Cardiac muscle cell (in vitro differentiated cells and primary cell): ENCODE data around the gene MME. TPM values are rescaled to one million over a fixed set of nuclear protein-coding genes. Genes with fewer than 3 reads are reported as not detected.
"Not testable (repeated sequence)": the region's sequence is repeated elsewhere in the genome, so short reads cannot be mapped to it uniquely, and the experiment has no call there.

ENCODE experiments used
- DNase-seq, 2 donors: peaks; one replicate each; pipeline versions ENCODE4 v3.0.0 to v3.0.0-alpha.2; 2010 to 2017; ENCODE audit warnings: low read depth in 1 of 2, low spot score in 1 of 2
- H3K27ac ChIP-seq: fragments of 200-600 bp; sonication (generic); 2 replicates; pipeline ENCODE4 v1.5.1; 2016
- H3K27me3 ChIP-seq: fragments of 200-600 bp; sonication (generic); 2 replicates; pipeline ENCODE4 v1.6.0; 2016; ENCODE audit warnings: control low read depth
- H3K36me3 ChIP-seq: fragments of 200-600 bp; sonication (generic); 2 replicates; pipeline ENCODE4 v1.5.1; 2016; ENCODE audit warnings: control low read depth
- H3K4me1 ChIP-seq: fragments of 200-600 bp; sonication (generic); 2 replicates; pipeline ENCODE4 v1.8.1; 2017; ENCODE audit warnings: low read depth, mild to moderate bottlenecking, mixed run types
- H3K4me3 ChIP-seq: fragments of 200-600 bp; sonication (generic); 2 replicates; pipeline ENCODE4 v1.5.1; 2016; ENCODE audit warnings: mild to moderate bottlenecking
- H3K9me3 ChIP-seq: fragments of 200-600 bp; sonication (generic); 2 replicates; pipeline ENCODE4 v1.5.1; 2017; ENCODE audit warnings: low read depth, mild to moderate bottlenecking, control low read depth
- polyA plus RNA-seq: library from polyadenylated mRNA; unstranded; fragments of >200 nt; fragmentation: Nextera tagmentation; extraction: Ambion mirVana; gene quantifications from 2 replicates; pipeline ENCODE4 v1.2.1, GENCODE V29; 2016
- total RNA-seq: library from RNA; depleted of rRNA; stranded (reverse); fragments of >200 nt; gene quantifications from 2 replicates; pipeline ENCODE4 v1.2.3, GENCODE V29; 2016
- TF ChIP-seq, protein P1 (sequence below): IDR thresholded peaks from 2 replicates; pipeline ENCODE4 v1.5.1; 2012; ENCODE audit warnings: low read depth, mild to moderate bottlenecking, low read length

MME gene
- total and polyA plus RNA-seq, 2 experiments from 2014 or later: 1.0 to 2.4 TPM

DNA sequence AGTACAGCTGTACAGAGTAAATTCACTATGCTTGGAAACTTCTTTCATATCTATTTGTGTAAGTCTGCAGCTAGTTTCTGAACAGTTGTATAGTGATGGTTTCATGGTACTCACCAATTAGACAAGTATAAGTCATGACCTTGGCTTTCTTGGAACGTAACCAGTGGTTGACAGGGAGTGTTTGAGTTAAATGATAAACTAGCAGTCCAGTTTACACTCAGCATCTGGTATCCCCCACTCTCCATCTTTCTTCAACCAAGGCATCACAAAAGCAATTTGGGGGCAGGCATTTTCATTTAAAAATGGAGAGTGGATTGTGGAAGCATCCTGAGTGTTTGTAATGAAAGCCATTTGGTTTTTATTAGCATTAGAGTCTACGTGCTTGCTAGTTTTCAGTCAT, 26.0 kb downstream of the MME start:
- no peak overlapping the region for H3K4me3 ChIP-seq
- DNase-seq: no peak
- H3K27me3 ChIP-seq: no peaks in the 10 kb centered on the region
- no peaks in the 10 kb centered on the region for H3K4me1 ChIP-seq
- TF ChIP-seq, protein P1, sequence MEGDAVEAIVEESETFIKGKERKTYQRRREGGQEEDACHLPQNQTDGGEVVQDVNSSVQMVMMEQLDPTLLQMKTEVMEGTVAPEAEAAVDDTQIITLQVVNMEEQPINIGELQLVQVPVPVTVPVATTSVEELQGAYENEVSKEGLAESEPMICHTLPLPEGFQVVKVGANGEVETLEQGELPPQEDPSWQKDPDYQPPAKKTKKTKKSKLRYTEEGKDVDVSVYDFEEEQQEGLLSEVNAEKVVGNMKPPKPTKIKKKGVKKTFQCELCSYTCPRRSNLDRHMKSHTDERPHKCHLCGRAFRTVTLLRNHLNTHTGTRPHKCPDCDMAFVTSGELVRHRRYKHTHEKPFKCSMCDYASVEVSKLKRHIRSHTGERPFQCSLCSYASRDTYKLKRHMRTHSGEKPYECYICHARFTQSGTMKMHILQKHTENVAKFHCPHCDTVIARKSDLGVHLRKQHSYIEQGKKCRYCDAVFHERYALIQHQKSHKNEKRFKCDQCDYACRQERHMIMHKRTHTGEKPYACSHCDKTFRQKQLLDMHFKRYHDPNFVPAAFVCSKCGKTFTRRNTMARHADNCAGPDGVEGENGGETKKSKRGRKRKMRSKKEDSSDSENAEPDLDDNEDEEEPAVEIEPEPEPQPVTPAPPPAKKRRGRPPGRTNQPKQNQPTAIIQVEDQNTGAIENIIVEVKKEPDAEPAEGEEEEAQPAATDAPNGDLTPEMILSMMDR: no peak
- H3K36me3 ChIP-seq: no peaks in the 10 kb centered on the region
- no peaks in the 10 kb centered on the region for H3K9me3 ChIP-seq
- no peak overlapping the region for H3K27ac ChIP-seq

DNA sequence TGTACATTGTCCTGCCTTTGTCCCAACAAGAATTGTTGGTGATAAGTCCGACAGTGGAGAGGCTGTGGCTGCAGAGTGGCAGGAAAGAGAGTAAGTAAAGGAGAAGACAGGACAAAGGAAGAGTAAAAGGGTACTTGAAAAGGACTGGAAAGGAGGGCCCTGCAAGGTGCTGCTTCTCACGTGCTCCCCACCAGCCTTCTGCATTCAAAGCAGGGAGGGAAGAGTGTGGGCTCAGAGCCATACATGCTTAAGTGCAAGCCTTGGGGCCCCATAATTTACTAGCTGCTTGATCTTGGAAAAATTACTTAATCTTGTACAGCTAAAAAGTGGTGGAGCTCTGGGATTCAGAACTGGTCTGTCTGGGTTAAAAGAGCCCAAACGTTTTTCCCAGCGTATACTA, 29.9 kb downstream of the MME start:
- H3K4me1 ChIP-seq: no peaks in the 10 kb centered on the region
- H3K4me3 ChIP-seq: no peak overlapping the region
- TF ChIP-seq, protein P1: no peak
- H3K27me3 ChIP-seq: no peaks in the 10 kb centered on the region
- H3K27ac ChIP-seq: no peak overlapping the region
- DNase-seq: no peak
- H3K9me3 ChIP-seq: no peaks in the 10 kb centered on the region
- H3K36me3 ChIP-seq: no peaks in the 10 kb centered on the region

DNA sequence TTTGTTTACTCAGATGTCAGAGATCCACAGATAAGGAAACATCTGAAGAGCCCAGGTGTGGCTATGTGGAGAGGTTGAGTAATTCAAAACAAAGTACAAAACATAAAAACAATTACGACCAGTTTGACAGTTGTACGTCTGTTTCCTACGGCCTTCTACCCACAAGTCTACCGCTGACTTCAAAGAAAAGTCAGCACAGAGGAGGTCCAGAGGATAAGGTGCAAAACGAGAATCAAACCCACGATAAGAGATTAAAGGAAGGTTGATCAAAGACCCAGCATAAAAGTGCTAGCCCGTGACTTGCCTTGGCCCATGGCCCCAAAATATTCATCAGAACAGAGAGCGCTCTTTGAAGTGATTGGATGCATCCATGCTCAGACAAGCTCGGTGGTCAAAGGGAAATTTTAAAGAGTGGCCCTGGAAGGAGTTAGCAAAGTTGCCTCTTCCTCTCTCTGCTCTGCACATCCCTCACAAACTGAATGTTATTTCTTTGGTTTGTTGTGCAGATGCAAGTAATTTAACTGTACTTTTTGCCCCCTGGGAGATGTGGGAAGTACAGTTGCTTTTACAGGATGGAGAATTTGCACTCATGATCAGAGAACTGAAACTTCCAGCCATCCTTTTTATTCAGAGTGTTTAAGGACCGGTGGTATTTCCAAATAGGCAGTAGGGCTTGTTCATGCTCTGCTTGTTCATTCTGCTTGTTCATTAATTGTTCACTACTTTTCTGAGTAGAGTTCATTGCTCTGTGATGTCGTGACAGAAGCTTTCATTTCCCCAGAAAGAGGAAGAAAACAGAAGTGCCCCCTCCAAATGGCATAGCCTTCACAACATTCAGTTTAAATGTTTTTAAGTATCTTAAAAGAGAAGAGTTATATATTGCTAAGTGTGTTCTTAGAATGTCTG, 31.1 kb downstream of the MME start:
- no peaks in the 10 kb centered on the region for H3K4me1 ChIP-seq
- no peak overlapping the region for H3K4me3 ChIP-seq
- no peak overlapping the region for H3K27ac ChIP-seq
- no peaks in the 10 kb centered on the region for H3K36me3 ChIP-seq
- no peaks in the 10 kb centered on the region for H3K27me3 ChIP-seq
- TF ChIP-seq, protein P1: no peak
- no peak for DNase-seq
- H3K9me3 ChIP-seq: no peaks in the 10 kb centered on the region

DNA sequence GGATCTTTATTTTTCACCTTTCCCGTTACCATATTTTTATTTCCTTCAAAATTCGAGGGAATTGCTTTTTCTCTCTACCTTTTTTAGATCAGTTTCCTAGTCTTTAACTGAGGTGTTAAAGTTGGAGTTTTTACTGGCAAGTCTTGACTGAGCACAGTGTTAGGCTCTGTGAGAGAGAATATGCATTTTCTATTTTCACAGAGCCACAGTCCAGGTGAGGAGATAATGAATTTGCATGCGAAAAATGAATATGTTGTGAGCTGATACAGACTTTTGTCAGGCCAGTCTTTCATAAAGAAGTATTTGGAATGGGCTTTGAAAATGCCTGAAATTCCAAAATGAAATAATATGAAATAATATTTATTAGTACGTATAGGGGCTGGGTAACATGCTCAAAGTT, 31.9 kb downstream of the MME start:
- DNase-seq: no peak
- Histone ChIP-seq H3K27me3 (no peaks in the 10 kb centered on the region), H3K27ac (no peak overlapping the region), H3K4me3 (no peak overlapping the region), H3K9me3 (no peaks in the 10 kb centered on the region), H3K36me3 (no peaks in the 10 kb centered on the region), H3K4me1 (no peaks in the 10 kb centered on the region)
- TF ChIP-seq, protein P1: no peak

DNA sequence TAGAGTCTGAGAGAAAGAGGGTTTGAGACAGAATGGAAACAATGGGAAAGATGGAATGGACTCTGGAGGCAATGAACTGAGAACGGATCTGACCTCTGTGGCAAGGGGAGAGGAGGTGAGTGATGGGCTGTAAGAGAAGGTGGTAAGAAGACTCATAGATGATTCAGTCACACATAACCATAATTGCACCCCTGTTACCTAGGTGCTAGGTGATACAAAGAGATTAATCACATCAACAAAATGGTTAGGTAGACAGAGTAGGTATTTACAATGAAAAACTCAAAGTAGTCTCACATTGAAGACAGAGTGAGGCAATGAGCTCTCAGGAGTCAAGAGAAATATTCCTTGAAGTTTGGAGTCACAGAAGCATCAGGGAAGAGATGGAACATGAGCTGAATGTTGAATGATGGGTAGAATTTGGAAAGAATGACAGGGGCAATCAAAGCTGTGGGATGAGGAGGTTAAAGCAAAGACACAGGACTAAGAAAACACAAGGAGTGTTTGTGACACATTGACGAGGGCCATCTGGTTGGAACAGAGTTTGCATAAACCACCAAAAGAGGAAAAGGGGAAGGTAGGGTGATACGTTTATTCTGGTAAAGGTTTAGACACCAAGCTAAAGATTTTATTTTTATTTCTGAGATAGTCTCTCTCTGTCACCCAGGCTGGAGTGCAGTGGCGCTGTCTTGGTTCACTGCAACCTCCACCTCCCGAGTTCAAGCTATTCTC, 32.7 kb downstream of the MME start:
- Histone ChIP-seq H3K27ac (no peak overlapping the region), H3K4me3 (no peak overlapping the region), H3K9me3 (no peaks in the 10 kb centered on the region), H3K4me1 (no peaks in the 10 kb centered on the region), H3K36me3 (no peaks in the 10 kb centered on the region), H3K27me3 (no peaks in the 10 kb centered on the region)
- TF ChIP-seq, protein P1: no peak
- DNase-seq: no peak

DNA sequence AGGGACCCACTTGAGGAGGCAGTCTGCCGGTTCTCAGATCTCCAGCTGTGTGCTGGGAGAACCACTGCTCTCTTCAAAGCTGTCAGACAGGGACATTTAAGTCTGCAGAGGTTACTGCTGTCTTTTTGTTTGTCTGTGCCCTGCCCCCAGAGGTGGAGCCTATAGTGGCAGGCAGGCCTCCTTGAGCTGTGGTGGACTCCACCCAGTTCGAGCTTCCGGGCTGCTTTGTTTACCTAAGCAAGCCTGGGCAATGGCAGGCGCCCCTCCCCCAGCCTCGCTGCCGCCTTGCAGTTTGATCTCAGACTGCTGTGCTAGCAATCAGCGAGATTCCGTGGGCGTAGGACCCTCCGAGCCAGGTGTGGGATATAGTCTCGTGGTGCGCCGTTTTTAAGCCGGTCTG, 44.6 kb downstream of the MME start:
- not testable (repeated sequence) for H3K4me1 ChIP-seq, H3K36me3 ChIP-seq, H3K4me3 ChIP-seq, DNase-seq, H3K27ac ChIP-seq, H3K9me3 ChIP-seq, H3K27me3 ChIP-seq
